ENCODE data around the gene RNF214.

DNA sequence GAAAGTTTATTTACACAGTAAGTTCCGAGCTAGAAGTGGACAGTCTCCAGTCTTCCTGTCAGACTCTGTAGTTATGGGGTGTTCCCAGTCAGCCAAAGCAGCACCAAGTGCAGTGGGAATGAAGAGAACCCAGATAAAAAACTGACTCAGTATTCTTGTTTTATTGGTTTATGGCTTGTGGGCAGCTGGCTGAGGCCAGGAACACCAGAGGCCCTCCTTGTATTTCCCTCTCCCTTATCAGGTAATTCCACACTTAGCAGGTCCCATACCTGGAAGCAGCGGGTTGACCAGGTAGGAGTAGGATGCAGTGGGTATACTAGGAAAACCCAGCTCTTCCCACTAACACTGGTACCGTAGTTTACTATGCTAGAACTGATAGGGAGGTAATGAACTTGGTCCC is 55.2 kb downstream of the RNF214 start:
- no peak for TF ChIP-seq TAF1 (IDR thresholded peaks at IDR 0.05; ENCODE audit: low read depth, low read length)
- no peak for TF ChIP-seq SPI1 (IDR thresholded peaks at IDR 0.05; ENCODE audit: low read depth, low read length)
- no peak for TF ChIP-seq POLR2AphosphoS5 (IDR thresholded peaks at IDR 0.05; ENCODE audit: low read depth, low read length)
- no peak for TF ChIP-seq POLR2A (IDR thresholded peaks at IDR 0.05; ENCODE audit: low read depth, low read length)
- no peak for TF ChIP-seq PAX5 (IDR thresholded peaks at IDR 0.05; ENCODE audit: insufficient read depth, low read length, severe bottlenecking)
